PC-3 (cell line): ENCODE measurements around the gene STAU1. TPM values are rescaled to one million over a fixed set of nuclear protein-coding genes. Genes with fewer than 3 reads are reported as not detected.
"Not testable (repeated sequence)": the region's sequence is repeated elsewhere in the genome, so short reads cannot be mapped to it uniquely, and the experiment has no call there.

ENCODE experiments used
- ATAC-seq: fragments of 200-7000 bp; cut with Tn5 transposase; 2 replicates; pipeline ENCODE4 v1.9.1; 2020; ENCODE audit warnings: mild to moderate bottlenecking, moderate library complexity
- BruUV-seq: library from RNA; stranded (reverse); fragments of 400-500 nt; replicated peaks from 2 replicates; lab custom pipeline; 2021; lab: Mats Ljungman, UMichigan
- CTCF ChIA-PET: fragments of 300-600 bp; sonication (Branson Sonifier 250); formaldehyde crosslinking; loops from one replicate; lab custom pipeline; 2022; ENCODE audit warnings: antibody characterized with exemption; lab: Charles Lee
- POLR2A ChIA-PET: fragments of 300-600 bp; sonication (Branson Sonifier 250); formaldehyde crosslinking; loops from one replicate; lab custom pipeline; 2022; ENCODE audit warnings: antibody characterized with exemption; ENCODE audit not compliant: unreplicated experiment; lab: Charles Lee
- DNase-seq: peaks from one replicate; pipeline ENCODE4 v3.0.0-alpha.2; 2015
- H2AFZ ChIP-seq: fragments of 300-600 bp; sonication (generic); 2 replicates; pipeline ENCODE4 v1.6.0; 2016; ENCODE audit warnings: antibody characterized with exemption, low read length
- H3F3A ChIP-seq: fragments of 300-600 bp; sonication (generic); one replicate; pipeline ENCODE4 v1.6.0; 2017; ENCODE audit warnings: antibody characterized with exemption, low read length, control low read depth, mild to moderate bottlenecking; ENCODE audit not compliant: unreplicated experiment
- H3K27ac ChIP-seq: fragments of 300-600 bp; sonication (generic); 2 replicates; pipeline ENCODE4 v1.5.1; 2016; ENCODE audit warnings: mild to moderate bottlenecking, low read length
- H3K27me3 ChIP-seq: fragments of 300-600 bp; sonication (generic); 2 replicates; pipeline ENCODE4 v1.6.1; 2016; ENCODE audit warnings: low read length, mixed read lengths
- H3K36me3 ChIP-seq: fragments of 300-600 bp; sonication (generic); 2 replicates; pipeline ENCODE4 v1.6.1; 2016; ENCODE audit warnings: low read depth, mixed run types, low read length, mixed read lengths
- H3K4me1 ChIP-seq: fragments of 300-600 bp; sonication (generic); 2 replicates; pipeline ENCODE4 v1.5.1; 2016; ENCODE audit warnings: low read length; ENCODE audit not compliant: insufficient read depth
- H3K4me2 ChIP-seq: fragments of 300-600 bp; sonication (generic); 2 replicates; pipeline ENCODE4 v1.6.0; 2016; ENCODE audit warnings: low read length
- H3K4me3 ChIP-seq: fragments of 300-600 bp; sonication (generic); 2 replicates; pipeline ENCODE4 v1.5.1; 2016; ENCODE audit warnings: mild to moderate bottlenecking, low read length, mixed read lengths
- H3K79me2 ChIP-seq: fragments of 300-600 bp; sonication (generic); 2 replicates; pipeline ENCODE4 v1.6.1; 2017; ENCODE audit warnings: low read length, mixed read lengths
- H3K9ac ChIP-seq: fragments of 300-600 bp; sonication (generic); 2 replicates; pipeline ENCODE4 v1.6.0; 2016; ENCODE audit warnings: mild to moderate bottlenecking, low read length
- H3K9me2 ChIP-seq: fragments of 300-600 bp; sonication (generic); replicated peaks from 2 replicates; pipeline ENCODE4 v1.6.1; 2016; ENCODE audit warnings: mixed run types, low read length, mixed read lengths
- H3K9me3 ChIP-seq: fragments of 300-600 bp; sonication (generic); 2 replicates; pipeline ENCODE4 v1.6.1; 2016; ENCODE audit warnings: low read length, mixed read lengths
- H4K20me1 ChIP-seq: fragments of 300-600 bp; sonication (generic); 2 replicates; pipeline ENCODE4 v1.6.1; 2016; ENCODE audit warnings: low read length, mixed read lengths
- EZH2 ChIP-seq: fragments of 300-600 bp; sonication (generic); IDR thresholded peaks from one replicate; pipeline ENCODE4 v1.6.1; 2017; ENCODE audit warnings: antibody characterized with exemption, mild to moderate bottlenecking, low read length; ENCODE audit not compliant: unreplicated experiment
- EZH2phosphoT487 ChIP-seq: fragments of 300-600 bp; sonication (generic); IDR thresholded peaks from 2 replicates; pipeline ENCODE4 v1.6.1; 2018; ENCODE audit warnings: mild to moderate bottlenecking, antibody characterized with exemption, low read length, borderline replicate concordance
- intact Hi-C: fragments of 100-400 bp; cut with micrococcal nuclease; formaldehyde crosslinking; loops from 2 replicates; pipeline ENCODE4 v1.9.0; 2023
- total RNA-seq: library from RNA; depleted of rRNA; stranded (reverse); fragments of >200 nt; gene quantifications from 2 replicates; pipeline ENCODE4 v1.2.3, GENCODE V29; 2014
- TF ChIP-seq, protein P1 (sequence below): fragments of 300-600 bp; sonication (generic); conservative IDR thresholded peaks from 2 replicates; pipeline ENCODE4 v1.5.1; 2017; ENCODE audit warnings: antibody characterized with exemption, low read depth, mild to moderate bottlenecking, low read length

STAU1 gene
- total RNA-seq, 1 experiment from 2014 or later, result 87.8 TPM

- H3K27me3 ChIP-seq, result no peaks in the 10 kb centered on the region
- no TSS peak for BruUV-seq
- ChIA-PET CTCF (no interaction called here), POLR2A (no interaction called here)
- H2AFZ ChIP-seq, result no peak overlapping the region
- H3K4me1 ChIP-seq, result no peaks in the 10 kb centered on the region
- H3K9ac ChIP-seq, result no peak overlapping the region
- H4K20me1 ChIP-seq, result no peaks in the 10 kb centered on the region
- ATAC-seq (no peak), DNase-seq (no peak)
- no peak overlapping the region for H3K4me3 ChIP-seq
- peaks cover 6% of the 10 kb centered on the region for H3F3A ChIP-seq
- H3K27ac ChIP-seq, result no peak overlapping the region
- H3K9me2 ChIP-seq, result no peaks in the 10 kb centered on the region
- no peaks in the 10 kb centered on the region for H3K9me3 ChIP-seq
- intact Hi-C loops, result no loop called here
- no peaks in the 10 kb centered on the region for H3K79me2 ChIP-seq
- H3K4me2 ChIP-seq, result no peak overlapping the region
- no peak for TF ChIP-seq EZH2
- TF ChIP-seq EZH2phosphoT487, result no peak
- H3K36me3 ChIP-seq, result peaks cover 89% of the 10 kb centered on the region
Observed at GRCh38 chr20:49091762-49092161, 96.4 kb downstream of the STAU1 start.

DNA sequence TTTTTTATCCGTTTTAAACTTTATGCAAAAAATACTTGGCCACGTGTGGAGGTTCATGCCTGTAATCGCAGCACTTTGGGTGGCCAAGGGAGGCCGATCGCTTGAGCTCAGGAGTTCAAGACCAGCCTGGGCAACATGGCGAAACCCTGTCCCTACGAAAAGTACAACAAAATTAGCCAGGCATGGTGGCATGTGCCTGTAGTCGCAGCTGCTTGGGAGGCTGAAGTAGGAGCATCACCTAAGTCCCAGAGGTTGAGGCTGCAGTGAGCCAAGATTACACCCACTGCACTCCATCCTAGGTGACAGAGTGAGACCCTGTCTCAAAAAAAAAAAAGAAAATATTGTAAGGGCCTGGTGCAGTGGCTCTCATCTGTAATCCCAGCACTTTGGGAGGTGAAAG lies 97.0 kb downstream of the STAU1 start:
- no peak overlapping the region for H3K4me2 ChIP-seq
- H3K4me1 ChIP-seq, result no peaks in the 10 kb centered on the region
- no peak for DNase-seq
- no peaks in the 10 kb centered on the region for H3K27me3 ChIP-seq
- H3K27ac ChIP-seq, result no peak overlapping the region
- no peaks in the 10 kb centered on the region for H3K9me3 ChIP-seq
- no peaks in the 10 kb centered on the region for H3K9me2 ChIP-seq
- no peak overlapping the region for H3K9ac ChIP-seq
- intact Hi-C loops, result no loop called here
- TF ChIP-seq, protein P1, sequence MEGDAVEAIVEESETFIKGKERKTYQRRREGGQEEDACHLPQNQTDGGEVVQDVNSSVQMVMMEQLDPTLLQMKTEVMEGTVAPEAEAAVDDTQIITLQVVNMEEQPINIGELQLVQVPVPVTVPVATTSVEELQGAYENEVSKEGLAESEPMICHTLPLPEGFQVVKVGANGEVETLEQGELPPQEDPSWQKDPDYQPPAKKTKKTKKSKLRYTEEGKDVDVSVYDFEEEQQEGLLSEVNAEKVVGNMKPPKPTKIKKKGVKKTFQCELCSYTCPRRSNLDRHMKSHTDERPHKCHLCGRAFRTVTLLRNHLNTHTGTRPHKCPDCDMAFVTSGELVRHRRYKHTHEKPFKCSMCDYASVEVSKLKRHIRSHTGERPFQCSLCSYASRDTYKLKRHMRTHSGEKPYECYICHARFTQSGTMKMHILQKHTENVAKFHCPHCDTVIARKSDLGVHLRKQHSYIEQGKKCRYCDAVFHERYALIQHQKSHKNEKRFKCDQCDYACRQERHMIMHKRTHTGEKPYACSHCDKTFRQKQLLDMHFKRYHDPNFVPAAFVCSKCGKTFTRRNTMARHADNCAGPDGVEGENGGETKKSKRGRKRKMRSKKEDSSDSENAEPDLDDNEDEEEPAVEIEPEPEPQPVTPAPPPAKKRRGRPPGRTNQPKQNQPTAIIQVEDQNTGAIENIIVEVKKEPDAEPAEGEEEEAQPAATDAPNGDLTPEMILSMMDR, result no peak
- no peak for TF ChIP-seq EZH2phosphoT487
- no peak for TF ChIP-seq EZH2
- ATAC-seq, result no peak
- BruUV-seq, result no TSS peak
- no peak overlapping the region for H2AFZ ChIP-seq
- H3K79me2 ChIP-seq, result no peaks in the 10 kb centered on the region
- peaks cover 6% of the 10 kb centered on the region for H3F3A ChIP-seq
- POLR2A ChIA-PET, result no interaction called here
- no peaks in the 10 kb centered on the region for H4K20me1 ChIP-seq
- CTCF ChIA-PET, result no interaction called here
- H3K36me3 ChIP-seq, result peaks cover 88% of the 10 kb centered on the region
- H3K4me3 ChIP-seq, result no peak overlapping the region

DNA sequence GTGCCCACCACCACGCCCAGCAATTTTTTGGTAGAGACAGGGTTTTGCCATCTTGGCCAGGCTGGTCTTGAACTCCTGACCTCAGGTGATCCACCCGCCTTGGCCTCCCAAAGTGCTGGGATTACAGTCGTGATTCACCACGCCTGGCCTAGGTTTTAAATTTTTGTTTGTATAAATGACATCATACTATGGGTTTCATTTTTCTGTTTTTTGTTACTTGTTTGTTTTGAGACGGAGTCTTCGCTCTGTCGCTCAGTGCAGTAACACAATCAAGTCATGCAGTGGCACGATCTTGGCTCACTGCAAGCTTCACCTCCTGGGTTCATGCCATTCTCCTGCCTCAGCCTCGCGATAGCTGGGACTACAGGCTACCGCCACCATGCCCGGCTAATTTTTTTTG lies 105.8 kb downstream of the STAU1 start:
- H3K9me2 ChIP-seq, H4K20me1 ChIP-seq, H3F3A ChIP-seq, POLR2A ChIA-PET, intact Hi-C loops, H3K79me2 ChIP-seq, H3K4me3 ChIP-seq, H3K27me3 ChIP-seq, H3K27ac ChIP-seq, DNase-seq, CTCF ChIA-PET, H3K9me3 ChIP-seq, H3K9ac ChIP-seq, H3K4me1 ChIP-seq, H3K4me2 ChIP-seq, ATAC-seq, BruUV-seq, H2AFZ ChIP-seq: not testable (repeated sequence)
- peaks cover 84% of the 10 kb centered on the region for H3K36me3 ChIP-seq

DNA sequence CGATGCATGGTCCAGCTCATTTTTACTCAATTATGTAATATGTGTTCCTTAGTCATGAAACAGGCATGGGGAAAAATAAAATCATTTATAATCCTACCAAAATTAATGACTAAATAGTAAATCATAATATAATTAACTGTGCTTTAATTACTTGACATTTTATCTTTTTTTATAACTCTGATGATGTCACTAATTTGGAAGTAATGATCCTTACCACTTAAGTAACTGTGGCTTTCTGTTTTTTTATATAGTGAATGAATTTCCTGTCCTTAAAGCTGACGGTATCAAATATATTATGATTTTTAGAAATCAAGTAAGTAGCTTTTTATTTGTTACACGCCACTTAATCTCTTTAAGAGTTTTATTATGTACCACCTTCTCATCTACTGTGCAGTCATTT lies 109.8 kb downstream of the STAU1 start:
- no peak for DNase-seq
- Histone ChIP-seq H3K36me3 (peaks cover 83% of the 10 kb centered on the region), H3K27ac (no peak overlapping the region), H3K9me3 (no peaks in the 10 kb centered on the region), H3K4me1 (no peaks in the 10 kb centered on the region), H3K27me3 (no peaks in the 10 kb centered on the region), H2AFZ (no peak overlapping the region), H4K20me1 (0 out of 2 replicates have a peak, but pooled peaks cover 5% of the 10 kb centered on the region), H3K9ac (no peak overlapping the region), H3F3A (no peaks in the 10 kb centered on the region), H3K4me2 (no peak overlapping the region), H3K9me2 (no peaks in the 10 kb centered on the region), H3K79me2 (peaks cover 4% of the 10 kb centered on the region; the same call in 1 of the 2 replicates), H3K4me3 (no peak overlapping the region)
- no peak for ATAC-seq
- intact Hi-C loops, result no loop called here
- TF ChIP-seq, protein P1, result no peak
- TF ChIP-seq EZH2 (no peak), EZH2phosphoT487 (no peak)
- ChIA-PET POLR2A (no interaction called here), CTCF (interaction anchor here (0.7 kb wide), 1 partner anchor 1715 kb away, joined by 3 read pairs; no protein-coding TSS in a partner anchor)
- BruUV-seq, result no TSS peak
